Activated naive CD8-positive, alpha-beta T cell treated with anti-CD3 and anti-CD28 coated beads, Interleukin-2, amount 50 U/mL, for 16 hours (primary cell): ENCODE results near the gene TXNDC5.
A peak's percentile ranks its signal among the peaks of the same experiment; 100 is the strongest.

ENCODE experiments used
- DNase-seq: peaks from one replicate; pipeline ENCODE4 v3.0.0-alpha.2; 2020; ENCODE audit warnings: low read depth, low spot score

TXNDC5 gene

DNA sequence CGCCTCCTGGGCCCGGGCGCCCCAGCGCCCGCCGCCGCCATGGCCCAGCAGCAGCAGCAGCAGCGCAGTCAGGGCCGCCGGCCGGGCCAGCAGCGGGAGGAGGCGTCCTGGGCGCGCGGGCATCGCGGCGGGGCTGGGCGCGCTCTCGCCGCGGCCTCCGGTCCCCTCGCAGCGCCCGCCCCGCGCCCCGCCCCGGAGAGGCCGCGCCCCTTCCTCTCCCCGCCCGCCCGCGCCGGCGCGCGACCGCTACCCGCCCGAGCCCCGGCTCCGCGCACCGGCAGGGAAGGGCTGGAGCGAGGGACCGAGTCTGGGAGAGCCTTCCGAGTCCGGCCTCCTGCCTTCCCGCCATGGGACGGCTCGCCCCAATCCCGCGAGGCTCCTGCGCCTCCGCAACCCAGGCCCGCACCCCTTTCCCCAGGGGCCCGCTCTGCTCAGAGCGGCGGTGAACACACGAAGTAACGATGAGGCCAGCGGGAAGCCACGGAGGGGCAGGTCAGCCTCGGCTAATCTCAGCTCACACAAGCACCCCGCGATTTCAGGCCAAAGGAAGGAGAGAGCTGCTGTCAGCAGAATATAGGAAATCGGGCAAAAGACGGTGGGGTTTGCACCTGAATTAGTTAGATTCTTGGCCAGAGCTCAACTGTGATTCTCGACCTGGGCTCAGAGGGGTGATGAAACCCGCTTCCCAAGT, at the start of gene TXNDC5:
Gene TXNDC5 (minus strand): TSS at position 135 of the 691 bp plus-strand sequence. CDS start 12 bp downstream, at position 123.
- peak; percentile 51 for DNase-seq

GRCh38 chr6:7960141-7960540, 49.6 kb upstream of the TXNDC5 start:
- DNase-seq: no peak

DNA sequence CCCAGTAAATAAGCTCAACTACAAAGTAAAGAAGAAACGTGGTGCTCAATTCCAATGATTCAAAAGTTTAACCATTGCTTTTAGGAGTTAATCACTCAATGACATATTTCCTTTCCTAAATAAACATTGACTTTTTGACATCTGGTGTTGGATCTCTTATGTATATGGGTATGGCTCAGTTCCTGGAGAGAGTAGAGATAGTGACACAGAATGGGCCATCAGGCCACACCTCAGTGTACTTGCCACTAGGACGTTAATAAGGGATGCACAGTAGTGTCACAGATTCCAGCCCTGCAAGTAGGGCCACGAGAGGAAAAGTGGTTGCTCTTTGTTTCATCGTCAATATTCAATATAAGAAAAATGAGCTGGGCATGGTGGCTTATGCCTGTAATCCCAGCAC, 48.9 kb upstream of the TXNDC5 start:
- no peak for DNase-seq

GRCh38 chr6:7958464-7958863, 47.9 kb upstream of the TXNDC5 start:
- no peak for DNase-seq

DNA sequence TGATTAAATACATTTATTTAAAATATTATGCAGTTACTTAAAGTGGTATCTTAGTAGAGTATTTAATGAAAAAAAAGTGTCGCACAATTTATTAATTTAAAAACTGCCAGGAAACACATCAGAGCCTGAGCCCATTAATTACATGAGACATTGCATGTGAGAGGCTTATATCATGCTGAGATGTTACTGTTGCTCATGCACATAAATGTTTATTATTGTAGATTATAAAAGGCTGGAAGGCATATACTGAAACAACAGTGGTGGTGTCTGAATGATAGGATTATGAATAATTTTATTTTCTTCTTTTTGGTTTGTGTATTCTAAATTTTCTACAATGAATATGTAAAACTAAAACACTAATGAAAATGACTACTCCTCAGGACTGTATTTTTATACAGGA, 45.7 kb upstream of the TXNDC5 start:
- DNase-seq: no peak

DNA sequence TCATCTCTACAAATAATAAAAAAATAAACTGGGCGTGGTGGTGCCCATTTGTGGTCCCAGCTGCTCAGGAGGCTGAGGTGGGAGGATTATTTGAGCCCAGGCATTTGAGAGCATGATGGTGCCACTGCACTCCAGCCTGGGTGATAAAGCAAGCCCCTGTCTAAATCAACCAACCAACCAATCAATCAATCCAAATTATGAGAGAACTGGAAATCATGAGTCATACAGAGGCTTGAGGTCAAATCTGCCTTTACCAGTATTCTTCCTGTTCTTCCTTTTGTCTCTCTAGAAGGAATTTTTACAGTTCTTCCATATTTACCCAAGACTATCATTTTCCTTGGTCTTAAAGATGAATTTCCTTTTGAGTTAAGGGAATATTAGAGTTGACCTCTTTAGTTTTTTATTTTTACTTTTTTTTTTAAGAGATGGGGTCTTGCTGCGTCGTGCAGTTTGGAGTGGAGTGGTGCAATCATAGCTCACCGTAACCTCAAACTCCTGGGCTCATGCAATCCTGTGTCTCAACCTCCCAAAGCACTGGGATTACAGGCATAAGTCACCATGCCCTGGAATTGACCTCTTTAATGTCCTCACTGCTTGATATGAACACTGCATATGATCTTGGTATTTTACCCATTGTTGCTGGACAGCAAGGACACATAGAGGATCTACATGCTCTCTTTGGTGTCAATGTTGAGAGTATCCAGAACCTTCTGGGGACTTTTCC, 44.1 kb upstream of the TXNDC5 start:
- DNase-seq: no peak

GRCh38 chr6:7953753-7954152, 43.2 kb upstream of the TXNDC5 start:
- DNase-seq: no peak

- no peak for DNase-seq
These were observed 29.3 kb upstream of the TXNDC5 start for GRCh38 chr6:7939864-7940228.

DNA sequence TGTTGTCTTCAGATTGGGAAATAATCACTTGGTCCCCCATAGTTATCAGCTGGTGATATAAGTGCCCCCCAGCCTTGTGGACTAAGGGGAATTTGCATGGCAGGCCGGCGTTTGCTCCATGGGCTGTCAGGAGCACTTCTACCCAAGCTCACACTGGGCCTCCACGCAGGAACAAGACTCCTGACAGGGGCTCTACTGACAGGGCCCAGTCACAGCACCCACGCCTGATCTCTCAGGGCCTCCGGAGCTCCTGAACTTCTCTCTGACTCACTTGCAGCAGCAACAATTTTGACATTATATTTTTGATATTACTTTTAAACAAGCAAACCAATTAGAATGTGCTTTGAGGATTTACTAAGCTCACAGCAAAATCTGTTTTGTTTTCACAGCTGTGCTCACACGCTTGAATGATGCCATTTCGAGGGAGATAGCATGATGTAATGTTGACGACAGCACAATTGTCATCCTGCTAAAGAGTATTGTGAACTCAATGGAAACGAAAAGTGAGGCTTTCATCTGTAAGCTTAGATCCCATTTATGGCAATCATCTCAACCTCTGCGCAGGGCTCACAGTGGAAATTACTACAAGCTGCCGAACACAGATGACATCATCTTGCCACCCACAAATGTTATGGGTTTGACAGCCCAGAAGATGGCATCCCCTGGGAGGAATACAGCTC, 28.7 kb upstream of the TXNDC5 start:
- no peak for DNase-seq

DNA sequence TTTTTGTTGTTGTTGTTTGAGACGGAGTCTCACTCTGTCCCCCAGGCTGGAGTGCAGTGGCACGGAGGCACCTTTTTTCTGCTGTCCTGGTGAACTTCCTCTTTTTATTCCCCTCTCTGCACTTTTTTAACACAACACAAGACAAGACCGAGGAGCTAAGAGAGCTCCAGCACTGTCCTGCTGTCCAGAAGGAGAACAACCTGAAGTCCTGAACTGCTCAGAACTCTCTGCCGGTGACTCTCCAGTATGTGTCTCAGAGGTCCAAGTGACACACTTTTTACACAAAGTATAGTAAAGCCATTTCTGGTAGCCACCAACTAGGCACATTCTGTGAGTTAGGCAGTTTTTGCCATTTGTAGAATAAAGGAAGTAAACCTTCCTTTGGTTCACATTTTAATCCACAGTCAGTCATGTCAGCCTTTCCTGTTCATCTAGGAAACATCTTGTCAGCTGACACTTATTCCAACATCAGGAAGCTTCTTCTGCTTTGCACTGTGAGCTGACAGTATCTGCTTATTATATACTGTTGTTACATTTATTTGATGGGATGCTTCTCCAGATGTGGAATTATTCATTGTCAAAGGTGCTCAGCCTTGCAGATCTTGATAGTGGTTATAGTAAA, 28.1 kb upstream of the TXNDC5 start:
- no peak for DNase-seq

DNA sequence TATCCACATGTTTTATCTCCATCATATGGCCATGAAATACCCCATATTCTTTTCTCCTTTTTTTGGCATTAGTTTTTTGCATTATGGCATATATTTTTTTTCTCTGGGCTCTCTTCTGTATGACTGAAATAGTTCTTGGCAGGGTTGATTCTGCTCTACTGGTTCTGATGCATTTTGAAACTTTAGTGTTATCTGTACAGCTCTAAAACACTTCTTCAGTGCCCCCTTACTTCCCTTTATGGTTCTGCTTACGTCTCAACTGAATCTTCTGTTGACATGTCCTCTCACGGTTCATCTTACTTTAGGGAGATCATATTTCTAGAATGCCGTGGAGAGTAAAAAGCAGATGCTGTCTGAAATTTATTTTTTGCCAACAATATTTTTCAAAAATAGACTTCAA, 23.2 kb upstream of the TXNDC5 start:
- DNase-seq: no peak

DNA sequence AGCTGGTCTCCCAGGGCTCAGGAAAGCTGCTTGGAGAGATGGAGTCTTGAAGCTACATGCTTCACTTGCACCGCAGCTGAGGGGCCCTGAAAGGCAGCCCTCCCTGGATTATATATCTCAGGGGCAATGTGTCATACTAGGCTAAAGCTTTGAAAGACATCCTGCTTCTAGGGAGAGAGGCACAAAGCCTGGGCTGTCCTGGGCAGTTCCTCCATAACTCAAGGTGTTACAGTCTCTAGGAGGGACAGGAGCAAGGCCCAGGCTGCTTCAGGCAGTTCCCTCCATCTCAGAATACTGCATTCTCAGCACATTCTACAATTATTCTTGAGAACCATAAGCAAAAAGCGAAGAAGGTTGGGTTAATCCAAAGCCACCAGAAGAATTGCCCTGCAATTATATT, 22.0 kb upstream of the TXNDC5 start:
- no peak for DNase-seq

- no peak for DNase-seq
These were observed 14.3 kb upstream of the TXNDC5 start for GRCh38 chr6:7924867-7925266.

GRCh38 chr6:7922596-7922995, 12.0 kb upstream of the TXNDC5 start:
- no peak for DNase-seq

GRCh38 chr6:7921632-7922092, 11.1 kb upstream of the TXNDC5 start:
- DNase-seq: no peak

GRCh38 chr6:7921046-7921445, 10.5 kb upstream of the TXNDC5 start:
- DNase-seq: no peak

DNA sequence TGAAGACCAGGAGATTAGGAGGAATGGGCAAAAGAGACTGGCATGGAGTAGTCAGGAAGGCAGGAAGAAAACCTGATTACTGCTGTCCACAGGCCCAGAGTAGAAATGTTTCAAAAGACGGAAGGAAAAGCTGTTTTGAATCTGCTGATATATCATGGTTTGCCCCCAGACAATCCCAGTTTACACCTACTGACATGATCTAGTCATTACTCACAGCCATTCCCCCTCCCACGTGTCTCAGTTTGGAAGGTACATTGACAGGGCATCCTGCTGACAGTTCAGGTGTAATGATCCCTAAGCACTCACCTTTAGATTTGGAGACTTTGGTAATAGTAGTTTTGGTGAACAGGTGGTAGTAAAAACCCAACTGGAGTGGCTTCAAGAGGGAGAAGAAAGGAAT, 9.8 kb upstream of the TXNDC5 start:
- DNase-seq: no peak

GRCh38 chr6:7919871-7920270, 9.3 kb upstream of the TXNDC5 start:
- no peak for DNase-seq

DNA sequence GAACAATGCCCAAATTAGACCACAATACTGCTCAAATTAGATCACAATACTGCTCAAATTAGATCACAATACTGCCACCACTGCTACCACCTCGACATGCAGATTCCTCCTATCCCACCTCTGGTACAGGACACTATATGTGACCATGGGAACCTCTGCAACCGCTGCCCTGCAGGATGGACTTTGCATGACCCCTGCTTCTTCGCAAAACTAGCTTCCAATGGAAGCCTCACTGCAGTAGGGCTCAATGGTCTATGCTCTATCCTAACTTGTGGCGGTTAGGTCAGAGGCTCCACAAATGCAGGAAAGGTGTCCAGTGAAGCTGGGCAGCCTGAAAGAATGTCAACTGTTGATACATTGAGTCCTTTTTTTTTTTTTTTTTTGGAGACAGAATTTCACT, 7.8 kb upstream of the TXNDC5 start:
- no peak for DNase-seq

GRCh38 chr6:7917729-7918128, 7.1 kb upstream of the TXNDC5 start:
- DNase-seq: no peak

GRCh38 chr6:7916959-7917358, 6.4 kb upstream of the TXNDC5 start:
- no peak for DNase-seq
